ENCODE data around the gene SRC. TPM values are rescaled to one million over a fixed set of nuclear protein-coding genes. Genes with fewer than 3 reads are reported as not detected.

Gene SRC
- total and polyA plus RNA-seq, 8 donors: 21.3 to 78.4 (median 36.8) TPM

- no peak overlapping the region for H3K27ac ChIP-seq
- H3K36me3 ChIP-seq: peaks cover 0 to 2% (median 0%) of the 10 kb centered on the region in 3 donors
- DNase-seq: no peak
- H3K4me1 ChIP-seq: peaks cover 0 to 3% (median 0%) of the 10 kb centered on the region in 3 donors
- H3K27me3 ChIP-seq: no peaks in the 10 kb centered on the region
- TF ChIP-seq CTCF (IDR thresholded peaks at IDR 0.05): no peak
- FAIRE-seq: no peak
- H3K9me3 ChIP-seq: no peaks in the 10 kb centered on the region
- intact Hi-C loops (cut with DNase I): loop anchor here in 1 of 3 donors (10.0 kb wide), 1 partner anchor 76 kb away; the partner anchor contains the start of gene MANBAL
- ATAC-seq: no peak
- WGBS, 2 donors: 95 to 96% methylated on average over 6 of the region's 6 CpGs
- H3K4me3 ChIP-seq: no peak overlapping the region
Observed at GRCh38 chr20:37360391-37361115, 14.6 kb downstream of the SRC start.

GRCh38 chr20:37361336-37361735 lies 15.4 kb downstream of the SRC start:
- FAIRE-seq: no peak
- Histone ChIP-seq H3K9me3 (no peaks in the 10 kb centered on the region), H3K27ac (no peak overlapping the region), H3K4me3 (no peak overlapping the region), H3K4me1 (no peaks in the 10 kb centered on the region), H3K36me3 (peaks cover 0 to 10% (median 0%) of the 10 kb centered on the region in 3 donors), H3K27me3 (no peaks in the 10 kb centered on the region)
- 84 to 88% methylated on average over 8 of the region's 8 CpGs for WGBS, 2 donors
- intact Hi-C loops (cut with DNase I): loop anchor here in 1 of 3 donors (10.0 kb wide), 1 partner anchor 77 kb away; the partner anchor contains the start of gene MANBAL
- ATAC-seq: no peak
- peak in 1 of 6 donors; percentile 50 for DNase-seq
- no peak for TF ChIP-seq CTCF (IDR thresholded peaks at IDR 0.05)

- DNase-seq (peak in 1 of 6 donors; percentile 27), ATAC-seq (no peak), FAIRE-seq (no peak)
- Histone ChIP-seq H3K27ac (no peak overlapping the region), H3K4me1 (no peaks in the 10 kb centered on the region), H3K4me3 (no peak overlapping the region), H3K9me3 (no peaks in the 10 kb centered on the region), H3K36me3 (peaks cover 0 to 13% (median 0%) of the 10 kb centered on the region in 3 donors), H3K27me3 (no peaks in the 10 kb centered on the region)
- no peak for TF ChIP-seq CTCF (IDR thresholded peaks at IDR 0.05)
- 86 to 89% methylated on average over 10 of the region's 10 CpGs for WGBS, 2 donors
- intact Hi-C loops (cut with DNase I): loop anchor here in 1 of 3 donors (10.0 kb wide), 1 partner anchor 78 kb away; the partner anchor contains the start of gene MANBAL
Observed at GRCh38 chr20:37362231-37362792, 16.4 kb downstream of the SRC start.

GRCh38 chr20:37362821-37363220 lies 16.9 kb downstream of the SRC start:
- no peak overlapping the region for H3K27ac ChIP-seq
- peaks cover 0 to 13% (median 0%) of the 10 kb centered on the region in 3 donors for H3K36me3 ChIP-seq
- WGBS, 2 donors: 96 to 97% methylated on average over 9 of the region's 9 CpGs
- no peak overlapping the region for H3K4me3 ChIP-seq
- ATAC-seq (no peak), DNase-seq (peak in 1 of 6 donors; percentile 26), FAIRE-seq (no peak)
- H3K9me3 ChIP-seq: no peaks in the 10 kb centered on the region
- intact Hi-C loops (cut with DNase I): loop anchor here in 1 of 3 donors (10.0 kb wide), 1 partner anchor 78 kb away; the partner anchor contains the start of gene MANBAL
- H3K4me1 ChIP-seq: no peaks in the 10 kb centered on the region
- H3K27me3 ChIP-seq: no peaks in the 10 kb centered on the region
- no peak for TF ChIP-seq CTCF (IDR thresholded peaks at IDR 0.05)

All from pancreas (tissue), 10 donors.